Measurements from ENCODE around the gene PPM1D. TPM values are rescaled to one million over a fixed set of nuclear protein-coding genes. Genes with fewer than 3 reads are reported as not detected.

The PPM1D gene
- total and polyA plus RNA-seq, 2 of the 13 experiments (the other 11 are each of a cell fraction or from before 2014, with no cell fraction given), result 8.0 to 26.2 TPM

DNA sequence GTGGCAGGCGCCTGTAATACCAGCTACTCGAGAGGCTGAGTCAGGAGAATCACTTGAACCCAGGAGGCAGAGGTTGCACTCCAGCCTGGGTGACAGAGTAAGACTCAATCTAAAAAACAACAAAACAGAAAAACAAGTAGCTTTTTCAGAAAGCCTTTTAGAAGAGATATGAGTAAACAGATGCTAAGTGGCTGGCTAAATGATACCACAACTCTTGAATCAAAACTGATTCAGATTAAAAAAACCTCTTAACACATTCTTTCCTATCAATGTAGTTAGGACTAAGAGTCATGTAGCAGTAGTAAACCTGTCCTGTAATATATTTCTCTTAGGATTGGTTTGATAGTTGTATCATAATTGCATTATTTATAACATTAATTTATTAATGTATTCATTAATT is 23.0 kb downstream of the PPM1D start (continued):
- TF ChIP-seq SMARCC2 (IDR thresholded peaks at IDR 0.05) (no peak), POGK (CRISPR knock-in tag; conservative IDR thresholded peaks at IDR 0.05) (no peak)

DNA sequence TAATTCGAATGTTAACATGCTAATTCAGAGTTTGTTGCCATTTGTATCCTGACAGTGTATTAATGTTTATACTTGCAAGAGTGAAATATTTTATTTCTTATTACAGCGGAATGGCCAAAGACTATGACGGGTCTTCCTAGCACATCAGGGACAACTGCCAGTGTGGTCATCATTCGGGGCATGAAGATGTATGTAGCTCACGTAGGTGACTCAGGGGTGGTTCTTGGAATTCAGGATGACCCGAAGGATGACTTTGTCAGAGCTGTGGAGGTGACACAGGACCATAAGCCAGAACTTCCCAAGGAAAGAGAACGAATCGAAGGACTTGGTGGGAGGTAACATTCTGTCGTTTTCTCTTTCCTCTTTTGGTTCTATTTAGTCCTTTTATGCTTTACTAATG is 23.4 kb downstream of the PPM1D start:
- intact Hi-C loops (cut with micrococcal nuclease; ENCODE audit: unreplicated experiment), result no loop called here

DNA sequence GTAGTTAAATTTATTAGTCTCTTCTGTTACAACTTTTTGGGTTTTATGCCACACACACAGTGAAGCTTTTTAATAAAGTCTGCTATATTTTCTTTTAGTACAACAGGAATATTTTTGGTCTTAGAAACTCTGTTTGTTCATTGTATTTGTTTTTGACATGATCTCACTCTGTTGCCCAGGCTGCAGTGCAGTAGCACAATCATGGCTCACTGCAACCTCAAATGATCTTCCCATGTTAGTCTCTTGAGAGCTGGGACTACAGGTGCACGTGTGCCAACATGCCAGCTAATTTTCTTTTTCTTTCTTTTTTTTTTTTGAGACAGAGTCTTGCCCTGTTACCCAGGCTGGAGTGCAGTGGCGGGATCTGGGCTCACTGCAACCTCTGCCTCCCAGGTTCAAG is 27.1 kb downstream of the PPM1D start:
- ChIA-PET CTCF (ENCODE audit: low intra/inter-chr PET ratio, low total read pairs) (no interaction called here), POLR2A (interaction anchor here (1.0 kb wide), 1 partner anchor 27 kb away, joined by 4 read pairs; the partner anchor contains the start of gene PPM1D)
- WGBS (ENCODE audit: low lambda C conversion rate), result 93% methylated on average over 2 of the region's 2 CpGs
- H3K79me2 ChIP-seq (ENCODE audit: insufficient read depth, low read length), result peaks cover 22% of the 10 kb centered on the region
- H3K9ac ChIP-seq (ENCODE audit: insufficient read depth, low read depth, low read length), result no peak overlapping the region
- no peak overlapping the region for H2AFZ ChIP-seq (ENCODE audit: low read length)
- peaks cover 7 to 32% of the 10 kb centered on the region in 2 experiments for H3K36me3 ChIP-seq (replicated peaks in 1 of 2; ENCODE audit: control insufficient read depth in 1 of 2, insufficient read depth in 2 of 2, low read length in 2 of 2)
- DNase-seq (ENCODE audit: low spot score) (peak; percentile 37), ATAC-seq (peak; percentile 64; the same call in 1 of the 3 replicates), FAIRE-seq (peak; percentile 26)
- no peaks in the 10 kb centered on the region for H3K27me3 ChIP-seq (ENCODE audit: control insufficient read depth in 1 of 2, insufficient read depth in 2 of 2, low read length in 2 of 2)
- intact Hi-C loops (cut with micrococcal nuclease; ENCODE audit: unreplicated experiment), result no loop called here
- BruUV-seq (replicated peaks), result no TSS peak
- H3K4me3 ChIP-seq (replicated peaks in 1 of 3; ENCODE audit: insufficient read depth in 1 of 3, low read depth in 2 of 3, low read length in 3 of 3), result no peak overlapping the region
- in situ Hi-C loops (cut with HindIII; ENCODE audit: extremely low pct_ligation_motif_present, low pct_unique_long_range_greater_than_20kb), result no loop called here
- no peaks in the 10 kb centered on the region for H3K9me3 ChIP-seq (ENCODE audit: low read length)
- no peak overlapping the region for H3K4me2 ChIP-seq (ENCODE audit: low read depth, low read length)
- peaks cover 8% of the 10 kb centered on the region for H3K4me1 ChIP-seq (ENCODE audit: insufficient read depth, low read length)
- H3K27ac ChIP-seq (ENCODE audit: extremely low read length, insufficient read depth, low read length), result peak overlapping the region; percentile 51
- no peaks in the 10 kb centered on the region for H4K20me1 ChIP-seq (ENCODE audit: insufficient read depth, low read length)
- TF ChIP-seq GATAD2A (CRISPR knock-in tag; IDR thresholded peaks at IDR 0.05) (0 out of 2 replicates have a peak, but pooled peaks have one; percentile 12), ZNF280D (CRISPR knock-in tag; IDR thresholded peaks at IDR 0.05) (no peak), SAP130 (CRISPR knock-in tag; IDR thresholded peaks at IDR 0.05; ENCODE audit: low read depth) (0 out of 2 replicates have a peak, but pooled peaks have one; percentile 22), POGZ (CRISPR knock-in tag; IDR thresholded peaks at IDR 0.05) (0 out of 2 replicates have a peak, but pooled peaks have one; percentile 30)
- TF ChIP-seq, protein P1, sequence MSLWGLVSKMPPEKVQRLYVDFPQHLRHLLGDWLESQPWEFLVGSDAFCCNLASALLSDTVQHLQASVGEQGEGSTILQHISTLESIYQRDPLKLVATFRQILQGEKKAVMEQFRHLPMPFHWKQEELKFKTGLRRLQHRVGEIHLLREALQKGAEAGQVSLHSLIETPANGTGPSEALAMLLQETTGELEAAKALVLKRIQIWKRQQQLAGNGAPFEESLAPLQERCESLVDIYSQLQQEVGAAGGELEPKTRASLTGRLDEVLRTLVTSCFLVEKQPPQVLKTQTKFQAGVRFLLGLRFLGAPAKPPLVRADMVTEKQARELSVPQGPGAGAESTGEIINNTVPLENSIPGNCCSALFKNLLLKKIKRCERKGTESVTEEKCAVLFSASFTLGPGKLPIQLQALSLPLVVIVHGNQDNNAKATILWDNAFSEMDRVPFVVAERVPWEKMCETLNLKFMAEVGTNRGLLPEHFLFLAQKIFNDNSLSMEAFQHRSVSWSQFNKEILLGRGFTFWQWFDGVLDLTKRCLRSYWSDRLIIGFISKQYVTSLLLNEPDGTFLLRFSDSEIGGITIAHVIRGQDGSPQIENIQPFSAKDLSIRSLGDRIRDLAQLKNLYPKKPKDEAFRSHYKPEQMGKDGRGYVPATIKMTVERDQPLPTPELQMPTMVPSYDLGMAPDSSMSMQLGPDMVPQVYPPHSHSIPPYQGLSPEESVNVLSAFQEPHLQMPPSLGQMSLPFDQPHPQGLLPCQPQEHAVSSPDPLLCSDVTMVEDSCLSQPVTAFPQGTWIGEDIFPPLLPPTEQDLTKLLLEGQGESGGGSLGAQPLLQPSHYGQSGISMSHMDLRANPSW (CRISPR knock-in tag; IDR thresholded peaks at IDR 0.05; ENCODE audit: borderline replicate concordance), result no peak

More for the DNA sequence above, 23.4 kb downstream of the PPM1D start:
- H3K4me2 ChIP-seq (ENCODE audit: low read depth, low read length), result no peak overlapping the region
- peaks cover 2% of the 10 kb centered on the region; the same call in 1 of the 2 replicates for H4K20me1 ChIP-seq (ENCODE audit: insufficient read depth, low read length)
- H3K36me3 ChIP-seq (replicated peaks in 1 of 2; ENCODE audit: control insufficient read depth in 1 of 2, insufficient read depth in 2 of 2, low read length in 2 of 2), result peaks cover 7 to 18% of the 10 kb centered on the region in 2 experiments; a peak in 4 of 5 replicates
- TF ChIP-seq CREB1 (IDR thresholded peaks at IDR 0.05), result peak; percentile 9; the same call in 1 of the 2 replicates
- TF ChIP-seq CREB1 (CRISPR knock-in tag; IDR thresholded peaks at IDR 0.05), result no peak
- no peak for TF ChIP-seq ZNF619 (CRISPR knock-in tag; IDR thresholded peaks at IDR 0.05)
- peaks cover 54% of the 10 kb centered on the region for H3K79me2 ChIP-seq (ENCODE audit: insufficient read depth, low read length)
- CTCF ChIA-PET (ENCODE audit: low intra/inter-chr PET ratio, low total read pairs), result no interaction called here
- peaks cover 8% of the 10 kb centered on the region for H3K4me1 ChIP-seq (ENCODE audit: insufficient read depth, low read length)
- no peak overlapping the region for H3K9ac ChIP-seq (ENCODE audit: insufficient read depth, low read depth, low read length)
- H3K27me3 ChIP-seq (ENCODE audit: control insufficient read depth in 1 of 2, insufficient read depth in 2 of 2, low read length in 2 of 2), result no peaks in the 10 kb centered on the region
- no peak overlapping the region for H3K4me3 ChIP-seq (replicated peaks in 1 of 3; ENCODE audit: insufficient read depth in 1 of 3, low read depth in 2 of 3, low read length in 3 of 3)
- H3K27ac ChIP-seq (ENCODE audit: extremely low read length, insufficient read depth, low read length), result no peak overlapping the region
- 95% methylated on average over 9 of the region's 9 CpGs for WGBS (ENCODE audit: low lambda C conversion rate)
- POLR2A ChIA-PET, result no interaction called here
- H3K9me3 ChIP-seq (ENCODE audit: low read length), result no peaks in the 10 kb centered on the region
- DNase-seq (ENCODE audit: low spot score), result no peak
- no peak for FAIRE-seq
- no TSS peak for BruUV-seq (replicated peaks)
- in situ Hi-C loops (cut with HindIII; ENCODE audit: extremely low pct_ligation_motif_present, low pct_unique_long_range_greater_than_20kb), result no loop called here
- H2AFZ ChIP-seq (ENCODE audit: low read length), result no peak overlapping the region
- no peak for ATAC-seq

All from HepG2 (cell line).